ENCODE measurements around the gene INSRR.

- no peak for TF ChIP-seq ATF3 (IDR thresholded peaks at IDR 0.05; ENCODE audit: insufficient read depth, low read depth, low read length)
- TF ChIP-seq POLR2A (IDR thresholded peaks at IDR 0.05; ENCODE audit: control extremely low read depth in 1 of 2, low read depth in 2 of 2, low read length in 2 of 2) = no peak
- TF ChIP-seq FOSL1 (IDR thresholded peaks at IDR 0.05; ENCODE audit: insufficient read depth, low read depth, low read length) = no peak
- no peak for TF ChIP-seq JUND (IDR thresholded peaks at IDR 0.05; ENCODE audit: low read length)
- no peak for TF ChIP-seq CTCF (IDR thresholded peaks at IDR 0.05; ENCODE audit: control extremely low read depth in 1 of 3, insufficient read depth in 1 of 3, low read depth in 1 of 3, low read length in 3 of 3)
- TF ChIP-seq CHD1 (IDR thresholded peaks at IDR 0.05; ENCODE audit: low read depth, low read length) = no peak
- no peak for TF ChIP-seq POLR2AphosphoS5 (IDR thresholded peaks at IDR 0.05; ENCODE audit: low read depth, low read length)
- TF ChIP-seq RAD21 (IDR thresholded peaks at IDR 0.05 in 1 of 2, conservative IDR thresholded peaks at IDR 0.05 in 1 of 2; ENCODE audit: low read depth in 2 of 2, low read length in 2 of 2) = no peak
- TF ChIP-seq EGR1 (IDR thresholded peaks at IDR 0.05; ENCODE audit: borderline replicate concordance, low read depth, low read length) = no peak
- TF ChIP-seq EZH2 (IDR thresholded peaks at IDR 0.05; ENCODE audit: low read depth, low read length, severe bottlenecking) = no peak
- no peak for TF ChIP-seq BCL11A (IDR thresholded peaks at IDR 0.05; ENCODE audit: low read depth in 2 of 2, low read length in 2 of 2)
- TF ChIP-seq SUZ12 (IDR thresholded peaks at IDR 0.05; ENCODE audit: low read length) = no peak
- no peak for TF ChIP-seq TEAD4 (IDR thresholded peaks at IDR 0.05; ENCODE audit: low read depth, low read length)
Observed at GRCh38 chr1:156863631-156864030, 4.7 kb upstream of the INSRR start.
